ENCODE results near the gene HSPG2.
"Not testable (repeated sequence)": the region's sequence is repeated elsewhere in the genome, so short reads cannot be mapped to it uniquely, and the experiment has no call there.

The HSPG2 gene

DNA sequence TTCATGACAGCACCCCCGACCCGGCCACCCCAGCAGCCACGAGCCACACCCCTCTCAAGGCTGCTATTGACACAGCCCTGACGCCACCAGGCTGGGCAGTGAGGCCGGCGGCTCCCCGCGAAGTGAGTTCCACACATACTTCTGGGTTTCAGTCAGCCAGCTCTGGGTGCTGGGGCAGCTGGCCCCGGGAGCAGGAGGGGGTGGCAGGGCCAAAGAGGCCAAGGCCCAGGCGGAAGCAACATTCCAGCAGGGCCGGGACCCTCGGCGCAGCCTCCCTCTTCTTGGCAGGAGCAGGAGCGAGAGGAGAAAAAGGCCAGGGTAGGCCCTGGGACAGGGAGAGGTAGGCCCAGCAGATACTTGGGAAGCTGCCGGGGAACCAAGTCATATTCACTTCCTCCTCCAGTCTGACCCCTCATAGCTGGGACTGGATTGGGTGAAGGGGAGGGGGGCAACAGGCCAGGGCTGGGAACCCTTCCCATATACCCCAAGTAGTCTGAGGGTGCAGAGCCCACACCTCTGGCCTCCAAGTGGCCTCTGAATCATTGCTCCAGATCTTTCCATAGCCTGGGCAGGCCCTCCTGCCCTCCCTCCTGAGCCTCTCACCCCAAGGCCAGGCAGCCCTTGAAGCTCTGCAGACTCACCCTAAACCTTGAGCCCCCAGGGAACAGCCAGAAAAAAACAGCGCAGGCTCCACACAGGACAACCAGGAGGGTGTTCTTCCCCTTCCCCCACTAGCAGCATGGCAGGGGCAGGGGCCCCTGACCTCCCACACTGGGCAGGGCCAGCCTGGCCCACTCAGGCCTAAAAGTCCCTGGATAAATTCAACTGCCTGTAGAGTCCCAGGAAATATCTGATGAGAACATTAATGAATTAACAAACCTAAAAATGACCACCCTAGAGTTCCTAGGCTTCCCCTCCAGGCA is 5.7 kb downstream of the HSPG2 start:
- peak; percentile 97 for DNase-seq

DNA sequence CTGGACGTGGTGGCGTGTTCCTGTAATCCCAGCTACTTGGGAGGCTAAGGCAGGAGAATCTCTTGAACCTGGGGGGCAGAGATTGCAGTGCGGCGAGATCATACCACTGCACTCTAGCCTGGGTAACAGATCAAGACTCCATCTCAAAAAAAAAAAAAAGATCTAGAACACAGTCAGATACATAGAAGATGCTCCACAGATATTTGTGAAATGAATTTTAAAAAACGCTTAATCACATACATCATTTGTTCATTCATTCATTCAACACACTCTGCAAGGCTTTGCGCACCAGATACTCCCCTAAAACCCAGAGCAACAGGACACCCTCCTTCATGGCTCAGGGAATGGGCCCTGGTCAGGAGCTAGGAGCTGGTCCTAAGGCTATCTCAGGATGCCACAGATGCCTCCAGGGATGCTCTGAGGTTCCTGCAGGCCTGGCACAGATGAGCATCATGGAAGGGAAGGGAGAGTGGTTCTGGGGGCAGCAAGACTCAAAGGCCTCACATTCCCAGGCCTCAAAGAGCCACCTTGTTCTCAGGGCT is 6.4 kb downstream of the HSPG2 start:
- DNase-seq = no peak

DNA sequence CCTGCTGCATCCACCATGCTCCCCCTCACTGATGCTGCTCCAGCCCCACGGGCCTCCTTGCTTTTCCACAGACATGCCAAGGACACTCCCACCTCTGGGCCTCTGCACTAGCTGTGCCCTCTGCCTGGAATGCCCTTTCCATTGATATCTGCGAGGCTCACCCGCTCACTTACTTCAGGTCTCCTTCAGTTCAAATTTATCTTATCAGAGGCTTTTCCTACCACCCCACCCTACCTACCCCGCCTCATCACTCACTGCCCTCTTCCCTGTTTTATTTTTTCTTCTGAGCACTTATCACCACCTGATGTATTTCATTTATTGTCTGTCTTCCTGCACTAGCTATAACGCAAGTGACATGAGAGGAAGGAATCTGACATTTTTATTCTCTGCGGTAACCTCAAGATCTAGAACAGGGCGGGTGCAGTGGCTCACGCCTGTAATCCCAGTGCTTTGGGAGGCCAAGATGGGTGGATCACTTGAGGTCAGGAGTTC is 7.0 kb downstream of the HSPG2 start:
- DNase-seq = no peak

DNA sequence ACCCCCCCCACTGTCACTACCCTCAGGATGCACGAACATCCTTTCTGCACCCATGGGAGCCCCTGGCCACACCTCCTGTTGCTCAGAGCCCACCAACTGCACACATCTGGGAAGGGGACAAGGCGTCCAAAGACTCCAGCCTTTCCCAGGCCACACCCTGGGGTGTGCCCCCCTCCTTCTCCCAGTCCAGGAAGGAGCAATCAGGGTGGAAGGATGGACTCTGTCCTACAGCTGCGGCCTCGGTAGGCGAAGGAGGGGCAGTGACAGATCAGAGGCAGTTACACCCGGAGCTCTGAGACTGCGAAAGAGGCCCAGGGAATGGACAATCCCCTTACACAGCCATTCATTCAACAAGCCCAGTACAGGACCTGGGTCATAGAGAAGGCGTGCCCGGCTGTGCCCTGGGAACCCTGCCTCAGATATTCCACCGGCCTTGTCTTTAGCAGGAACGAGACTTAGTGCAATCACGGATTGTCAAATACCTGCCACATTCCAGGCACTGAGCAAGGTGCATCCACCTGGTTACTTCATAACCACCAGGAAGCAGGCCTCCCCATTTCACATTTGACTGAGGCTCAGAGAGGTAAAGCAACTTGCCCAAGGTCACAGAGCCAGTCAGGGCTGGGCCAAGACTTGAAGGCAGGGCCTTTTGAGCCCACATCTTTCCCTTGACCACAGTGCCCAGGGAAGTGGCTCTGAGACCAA is 9.4 kb downstream of the HSPG2 start:
- DNase-seq = no peak

DNA sequence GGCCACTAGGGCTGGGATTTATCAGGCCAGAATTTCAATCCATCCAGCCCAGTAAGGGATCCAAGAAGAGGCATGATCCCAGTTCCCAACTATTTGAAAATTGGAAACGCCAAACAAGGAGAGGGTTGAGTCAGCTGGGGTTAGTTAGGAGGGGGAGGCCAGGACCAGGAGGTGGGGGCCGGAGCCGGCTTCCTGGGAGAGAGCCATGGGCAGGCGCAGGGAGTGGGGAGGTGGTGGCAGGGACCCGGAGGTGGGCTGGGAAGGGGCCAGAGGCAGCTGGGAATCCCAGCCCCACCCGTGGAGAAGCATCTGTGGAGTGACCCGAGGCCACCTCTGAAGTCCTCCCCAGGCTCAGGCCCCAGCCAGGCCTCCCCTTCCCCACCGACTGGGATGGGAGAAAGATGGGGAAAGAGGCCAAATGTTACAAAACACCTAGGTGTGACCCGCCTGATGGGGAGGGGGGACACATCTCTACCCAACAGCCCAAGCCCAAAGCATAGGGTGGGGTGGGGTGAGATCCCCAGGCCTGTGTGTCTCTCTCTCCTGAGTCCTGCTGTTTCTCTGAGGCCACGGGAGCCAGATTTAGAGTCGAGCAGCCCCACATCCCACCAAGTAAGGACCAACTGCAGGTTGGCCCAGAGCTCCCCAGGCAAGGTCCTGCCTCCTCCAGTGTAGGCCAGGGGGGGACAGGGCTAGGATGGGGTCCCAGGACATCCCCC is 10.1 kb downstream of the HSPG2 start:
- no peak for DNase-seq

DNA sequence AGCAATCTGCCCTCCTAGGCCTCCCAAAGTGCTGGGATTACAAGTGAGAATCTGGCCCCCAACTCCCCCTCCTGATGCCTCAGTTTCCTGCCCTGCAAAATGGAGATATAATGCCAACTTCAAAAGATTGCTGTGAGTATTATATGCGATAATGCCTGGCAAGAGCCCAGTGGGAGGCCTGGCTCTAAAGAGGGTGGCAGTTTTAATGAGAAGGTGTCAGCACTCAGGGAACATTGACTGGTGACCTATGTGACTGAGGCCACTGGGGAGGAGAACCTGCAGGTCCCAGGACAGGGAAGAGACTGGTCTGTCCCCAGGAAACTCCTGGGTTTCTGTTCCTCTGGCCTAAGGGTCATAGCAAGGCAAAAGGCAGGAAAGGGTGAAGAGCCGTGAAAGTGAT is 11.0 kb downstream of the HSPG2 start:
- DNase-seq = no peak

DNA sequence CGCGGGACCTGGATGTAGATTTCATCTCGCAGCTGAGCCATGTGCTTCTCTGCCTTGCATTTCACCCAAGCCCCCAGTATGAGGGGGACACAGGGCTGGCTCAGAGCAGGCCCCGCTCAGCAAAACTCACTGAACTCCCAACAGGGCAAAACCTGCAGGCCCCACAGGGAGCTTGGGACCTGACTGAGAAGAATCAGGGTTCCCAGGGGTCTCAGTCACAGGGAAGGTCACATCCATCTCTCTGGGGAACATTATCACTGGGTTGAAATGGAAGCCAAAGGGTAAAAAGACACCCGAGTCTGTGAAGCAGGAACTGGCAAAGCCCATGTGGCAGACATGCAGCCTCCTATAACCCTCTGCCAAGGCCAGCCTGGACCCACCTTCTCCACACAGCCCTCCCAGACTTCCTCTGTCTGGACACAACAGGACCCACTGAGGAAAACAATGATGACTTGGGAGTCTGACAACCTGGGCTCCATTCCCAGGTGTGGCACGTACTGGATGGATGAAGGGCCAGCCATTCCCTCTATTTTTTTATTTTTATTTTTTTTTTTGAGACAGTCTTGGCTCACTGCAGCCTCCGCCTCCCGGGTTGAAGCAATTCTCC is 11.7 kb downstream of the HSPG2 start:
- DNase-seq = no peak

DNA sequence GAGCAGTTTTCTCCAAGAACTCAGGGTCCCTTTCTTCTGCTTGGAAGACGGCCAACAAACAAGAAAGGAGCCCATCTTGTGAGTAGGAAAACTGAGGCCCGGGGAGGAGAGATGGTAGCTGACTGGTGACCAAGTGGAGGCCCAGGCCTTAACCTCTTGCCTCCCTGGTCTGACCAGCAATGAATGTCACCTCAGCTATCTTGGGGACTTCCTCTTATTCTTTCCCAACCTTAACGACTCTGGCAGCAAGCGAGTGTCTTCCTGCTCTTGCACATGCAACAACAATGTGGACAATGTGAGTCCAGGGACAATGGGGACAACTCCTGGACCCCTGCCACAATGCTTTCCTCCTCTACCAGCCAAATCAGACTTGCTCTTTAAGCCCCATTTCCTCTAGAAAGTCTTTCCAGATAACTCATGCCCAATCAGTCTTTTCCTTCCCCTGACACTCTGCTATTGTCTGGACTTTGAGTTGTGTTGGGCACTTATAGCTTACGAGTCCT is 12.6 kb downstream of the HSPG2 start:
- no peak for DNase-seq

DNA sequence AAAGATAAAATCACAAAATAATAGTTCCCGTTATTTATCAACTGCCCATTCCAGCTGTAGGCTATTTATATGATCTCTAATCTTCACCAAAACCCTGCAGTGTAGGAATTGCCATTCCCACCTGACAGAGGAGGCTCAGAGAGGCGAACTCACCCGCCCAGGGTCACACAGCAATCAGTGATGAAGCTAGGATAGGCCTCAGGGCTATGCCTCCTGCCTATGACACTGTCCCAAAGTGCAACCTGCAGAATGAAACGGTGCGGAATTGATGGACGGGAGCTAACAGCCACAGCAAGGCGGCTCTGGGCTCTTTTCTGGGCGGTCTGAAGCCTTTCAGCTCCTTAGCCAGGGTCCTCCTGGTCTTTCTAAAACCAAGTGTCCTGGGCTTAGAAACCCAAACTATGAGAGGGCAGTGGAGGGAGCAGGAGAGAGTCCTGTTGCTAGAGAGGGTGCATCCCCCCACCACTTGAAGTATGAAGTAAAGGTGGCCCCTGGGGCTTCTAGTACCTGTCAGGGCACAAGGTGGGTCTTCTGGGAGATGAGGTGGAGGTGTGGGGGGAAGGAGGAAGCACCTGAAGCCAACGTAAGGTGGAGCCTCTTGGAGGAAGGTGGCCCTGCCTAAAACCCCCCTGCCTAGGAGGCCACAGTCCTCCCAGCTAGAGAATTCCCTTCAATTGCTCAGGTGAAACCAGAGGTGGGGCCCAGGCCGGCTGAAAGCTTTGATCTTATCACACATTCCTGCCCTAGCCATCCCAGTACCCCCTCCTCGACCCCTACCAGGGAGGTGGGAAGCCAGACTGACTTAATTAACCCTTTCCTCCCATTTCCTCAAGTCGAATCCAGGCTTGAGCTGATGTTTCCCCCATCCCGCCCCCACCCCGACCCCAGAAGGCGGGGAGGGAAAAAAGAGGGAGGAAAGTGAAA is 14.8 kb downstream of the HSPG2 start:
- peak; percentile 92 for DNase-seq

DNA sequence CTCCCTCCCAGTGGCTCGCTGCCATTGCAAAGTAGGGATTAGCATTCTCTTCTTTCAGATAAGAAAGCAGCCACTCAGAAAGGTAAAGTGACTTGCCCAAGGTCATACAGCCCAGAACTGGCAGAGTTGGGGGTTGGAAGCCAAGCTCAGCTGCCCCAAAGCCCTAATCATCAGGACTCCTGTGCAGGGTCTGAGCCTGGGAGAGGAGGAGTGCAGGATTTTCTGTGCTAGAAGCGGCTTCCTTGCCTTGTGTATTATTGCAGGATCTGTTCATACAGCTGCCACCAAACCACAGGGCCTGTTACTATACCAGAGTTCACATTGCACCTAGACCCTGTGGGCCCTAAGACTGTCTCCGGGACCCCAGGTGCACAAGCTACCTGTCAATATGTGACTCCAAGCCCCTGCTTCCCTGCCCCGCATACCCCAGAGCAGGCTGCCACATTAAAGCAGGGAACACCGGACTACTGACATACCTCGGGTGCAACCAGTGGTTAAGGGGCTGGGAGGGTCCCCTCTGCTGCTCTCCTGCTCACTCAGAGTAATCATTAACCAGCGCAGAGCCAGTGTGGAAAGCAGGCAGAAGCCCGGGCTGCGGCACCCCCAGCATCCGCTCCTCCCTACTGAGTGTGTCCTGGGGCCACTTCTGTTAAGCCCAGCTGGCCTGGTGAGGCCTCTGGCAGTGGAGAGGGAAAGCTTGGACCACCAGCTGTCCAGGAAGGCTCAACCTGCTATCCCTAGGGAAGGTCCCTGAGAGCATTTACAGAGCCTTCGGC is 15.8 kb downstream of the HSPG2 start:
- DNase-seq = no peak

DNA sequence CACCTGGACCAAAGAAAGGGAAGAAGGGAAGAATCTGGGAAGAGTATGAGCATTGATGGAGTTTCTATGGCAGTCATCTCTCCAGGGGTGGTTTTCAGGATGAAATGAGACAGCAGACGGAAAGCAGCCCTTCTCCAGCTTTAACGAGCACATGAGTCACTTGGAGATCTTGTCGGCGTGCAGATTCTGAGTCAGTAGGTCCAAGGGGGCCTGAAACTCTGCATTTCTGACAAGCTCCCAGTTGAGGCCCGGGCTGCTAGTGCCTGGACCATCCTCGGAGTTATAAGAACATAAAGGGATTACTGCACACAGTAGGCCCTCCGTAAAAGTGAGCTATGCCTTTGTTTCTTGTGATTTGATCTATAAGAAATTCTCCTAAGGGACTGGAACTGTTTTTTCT is 17.6 kb downstream of the HSPG2 start:
- peak; percentile 89 for DNase-seq

DNA sequence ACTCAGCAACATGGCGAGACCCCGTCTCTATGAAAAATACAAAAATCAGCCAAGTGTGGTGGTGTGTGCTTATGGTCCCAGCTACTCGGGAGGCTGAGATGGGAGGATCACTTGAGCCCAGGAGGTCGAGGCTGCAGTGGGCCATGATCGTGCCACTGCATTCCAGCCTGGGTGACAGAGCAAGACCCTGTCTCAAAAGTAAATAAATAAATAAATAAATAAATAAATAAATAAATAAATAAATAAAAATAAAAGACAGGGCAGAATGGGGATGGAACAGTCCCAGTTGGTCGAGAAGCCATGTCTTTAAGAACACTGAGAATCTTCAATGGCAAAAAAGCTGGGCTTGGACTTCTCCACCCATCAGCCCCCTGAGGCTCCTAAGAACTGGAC is 19.9 kb downstream of the HSPG2 start:
- not testable (repeated sequence) for DNase-seq

DNA sequence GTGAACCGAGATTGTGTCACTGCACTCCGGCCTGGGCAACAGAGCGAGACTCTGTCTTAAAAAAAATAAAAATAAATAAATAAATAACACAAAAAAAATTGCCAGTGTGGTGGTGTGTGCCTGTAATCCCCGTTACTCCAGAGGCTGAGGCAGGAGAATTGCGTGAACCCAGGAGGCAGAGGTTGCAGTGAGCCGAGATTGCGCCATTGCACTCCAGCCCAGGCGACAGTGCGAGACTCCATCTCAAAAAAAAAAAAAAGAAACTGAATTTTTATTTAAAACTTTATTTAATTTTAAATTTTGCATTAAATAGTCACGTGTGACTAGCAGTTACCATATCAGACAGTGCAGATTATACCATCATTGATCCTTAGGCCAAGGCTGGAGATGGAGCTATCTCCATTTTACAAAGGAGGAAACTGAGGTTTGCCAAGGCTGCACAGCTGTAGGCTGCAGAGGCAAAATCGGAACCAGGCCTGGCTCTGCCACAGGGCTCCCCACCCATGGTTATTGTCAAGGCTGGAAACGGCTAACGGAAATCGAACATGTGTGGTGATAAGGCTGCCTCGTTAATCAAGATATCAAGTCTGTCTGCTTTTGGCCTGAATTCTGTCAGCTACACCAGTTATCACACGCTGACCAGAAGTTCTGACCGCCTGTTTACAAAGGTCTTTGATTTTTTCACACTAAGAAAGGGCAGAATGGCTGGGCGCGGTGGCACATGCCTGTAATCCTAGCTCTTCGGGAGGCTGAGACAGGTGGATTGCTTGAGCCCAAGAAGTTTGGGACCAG is 20.5 kb downstream of the HSPG2 start:
- DNase-seq = no peak

DNA sequence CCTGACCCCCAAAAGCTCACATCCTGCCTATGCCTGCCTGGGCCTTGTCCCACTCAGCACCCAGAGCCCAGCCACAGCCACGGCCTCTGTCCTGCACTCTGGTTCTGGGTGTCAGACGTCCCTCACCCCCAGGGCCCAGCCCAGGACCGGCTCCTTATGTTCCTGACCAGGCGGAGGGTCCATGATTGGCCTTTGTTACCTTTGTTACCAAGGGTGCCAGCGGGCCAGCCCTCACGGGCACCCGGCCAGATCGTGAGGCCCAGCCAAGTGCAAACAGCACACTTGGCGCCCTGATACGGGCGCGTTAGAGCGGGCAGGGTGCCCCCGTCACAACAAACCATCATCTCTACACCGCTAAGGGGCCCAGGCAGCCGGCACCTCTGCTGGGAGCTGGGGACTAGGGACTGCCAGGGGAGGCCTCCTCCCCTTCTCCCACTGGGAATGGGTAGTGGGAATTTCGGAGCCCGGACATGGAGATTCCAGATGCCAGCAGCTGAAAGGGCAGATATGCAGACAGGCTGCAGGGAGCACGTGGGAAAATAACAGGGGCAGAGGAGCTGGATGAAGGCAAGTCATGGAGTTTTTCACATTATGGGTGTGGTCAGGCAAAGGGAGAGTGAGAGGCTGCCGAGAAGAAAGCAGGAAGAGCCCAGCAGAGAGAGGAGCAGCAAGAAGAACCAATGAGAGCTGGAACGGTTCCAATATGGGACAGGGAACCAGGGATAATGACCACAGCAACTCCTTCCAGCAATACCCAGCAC is 22.1 kb downstream of the HSPG2 start:
- no peak for DNase-seq

DNA sequence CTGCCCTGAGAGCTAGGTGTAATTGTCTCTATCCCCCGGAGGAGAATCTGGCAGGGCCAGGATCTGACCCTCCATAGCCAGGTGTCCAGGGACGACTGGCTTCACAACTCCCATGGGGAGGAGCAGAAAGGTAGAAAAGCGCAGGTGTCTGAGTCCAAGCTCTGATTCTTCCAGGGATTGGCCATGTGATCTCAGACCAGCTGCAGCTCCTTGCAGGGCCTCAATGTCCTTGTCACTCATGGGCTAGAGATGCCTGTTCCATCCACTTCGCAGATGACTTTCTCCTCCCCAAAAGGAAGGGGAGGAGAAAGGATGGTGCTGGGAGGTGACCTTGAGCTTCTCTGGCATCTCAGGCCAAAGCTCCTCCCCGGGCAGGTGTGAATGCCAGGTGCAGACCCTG is 22.7 kb downstream of the HSPG2 start:
- no peak for DNase-seq

DNA sequence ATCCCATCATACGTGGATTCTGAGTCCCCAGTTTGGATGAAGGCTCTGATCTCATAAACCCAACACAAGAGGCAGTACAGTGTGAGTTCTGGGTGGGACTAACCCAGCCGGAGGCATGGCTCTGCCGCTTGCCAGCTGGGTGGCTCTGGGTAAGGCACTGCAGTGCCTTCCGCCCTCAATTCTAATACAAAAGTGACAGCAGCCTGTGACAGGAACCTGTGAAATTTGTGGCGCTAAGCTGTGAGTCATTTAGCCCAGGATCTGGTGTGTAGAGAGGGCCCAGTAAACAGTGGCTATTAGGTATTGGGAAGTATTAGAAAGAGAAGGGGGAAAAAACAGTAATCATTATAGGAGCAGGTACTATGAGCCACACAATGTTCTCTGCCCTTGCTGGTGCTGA is 23.3 kb downstream of the HSPG2 start:
- DNase-seq = no peak

DNA sequence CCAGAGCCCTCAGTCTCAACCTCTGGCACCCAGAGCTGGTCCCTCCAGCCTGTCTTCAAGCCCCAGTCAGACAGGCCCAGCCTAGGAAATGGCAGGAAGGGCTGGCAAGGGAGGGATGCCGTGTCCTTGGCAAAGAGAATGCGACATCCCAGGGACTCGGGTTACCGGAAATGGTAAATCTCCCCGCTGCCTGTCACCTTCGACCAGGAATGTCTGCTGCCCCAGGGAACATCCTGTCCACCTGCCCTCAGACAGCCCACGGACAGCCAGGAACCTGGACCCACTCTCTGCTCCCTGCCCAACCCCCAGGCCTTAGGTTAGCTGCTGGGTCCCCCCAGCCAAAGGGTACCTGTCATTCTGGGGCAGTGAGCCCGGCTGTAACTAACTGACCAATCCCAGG is 23.9 kb downstream of the HSPG2 start:
- DNase-seq = peak; percentile 82

DNA sequence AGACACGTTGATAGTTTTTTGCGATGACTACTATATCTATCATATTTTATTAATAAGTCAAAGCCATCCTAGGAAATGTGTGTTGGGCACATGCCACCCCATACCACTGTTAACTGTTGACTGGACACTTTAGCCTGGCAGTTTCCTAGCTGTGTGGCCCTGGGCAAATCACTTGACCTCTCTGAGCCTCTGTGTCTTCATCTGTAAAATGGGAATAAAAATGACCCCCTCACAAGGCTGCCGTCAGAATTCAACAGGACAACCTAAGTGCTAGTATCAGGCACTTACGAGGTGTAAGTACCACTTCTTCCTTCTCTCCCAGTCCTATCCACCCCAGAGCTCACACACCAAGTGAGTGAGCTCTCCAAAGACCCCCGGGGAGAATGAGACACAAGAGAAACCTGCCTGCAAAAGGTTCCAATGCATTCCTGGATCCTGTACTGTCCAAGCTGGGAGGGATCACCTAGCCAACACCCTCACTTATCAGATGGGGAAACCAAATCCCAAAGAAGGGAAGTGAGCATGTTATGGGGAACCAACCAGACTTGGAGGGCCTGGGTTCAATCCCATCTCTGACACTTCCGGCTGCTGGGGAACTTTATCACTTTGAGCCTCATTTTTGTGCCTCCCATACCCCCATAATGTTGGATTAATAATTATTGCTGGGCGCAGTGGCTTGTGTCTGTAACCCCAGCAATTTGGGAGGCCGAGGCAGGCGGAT is 24.9 kb downstream of the HSPG2 start:
- no peak for DNase-seq
